Measurements from ENCODE around the gene RAB11FIP4. TPM values are rescaled to one million over a fixed set of nuclear protein-coding genes. Genes with fewer than 3 reads are reported as not detected.

RAB11FIP4 gene
- total and polyA plus RNA-seq, 10 of the 15 experiments (the other 5 are each of a cell fraction or from before 2014, with no cell fraction given), result 1.4 to 27.0 (median 17.6) TPM

DNA sequence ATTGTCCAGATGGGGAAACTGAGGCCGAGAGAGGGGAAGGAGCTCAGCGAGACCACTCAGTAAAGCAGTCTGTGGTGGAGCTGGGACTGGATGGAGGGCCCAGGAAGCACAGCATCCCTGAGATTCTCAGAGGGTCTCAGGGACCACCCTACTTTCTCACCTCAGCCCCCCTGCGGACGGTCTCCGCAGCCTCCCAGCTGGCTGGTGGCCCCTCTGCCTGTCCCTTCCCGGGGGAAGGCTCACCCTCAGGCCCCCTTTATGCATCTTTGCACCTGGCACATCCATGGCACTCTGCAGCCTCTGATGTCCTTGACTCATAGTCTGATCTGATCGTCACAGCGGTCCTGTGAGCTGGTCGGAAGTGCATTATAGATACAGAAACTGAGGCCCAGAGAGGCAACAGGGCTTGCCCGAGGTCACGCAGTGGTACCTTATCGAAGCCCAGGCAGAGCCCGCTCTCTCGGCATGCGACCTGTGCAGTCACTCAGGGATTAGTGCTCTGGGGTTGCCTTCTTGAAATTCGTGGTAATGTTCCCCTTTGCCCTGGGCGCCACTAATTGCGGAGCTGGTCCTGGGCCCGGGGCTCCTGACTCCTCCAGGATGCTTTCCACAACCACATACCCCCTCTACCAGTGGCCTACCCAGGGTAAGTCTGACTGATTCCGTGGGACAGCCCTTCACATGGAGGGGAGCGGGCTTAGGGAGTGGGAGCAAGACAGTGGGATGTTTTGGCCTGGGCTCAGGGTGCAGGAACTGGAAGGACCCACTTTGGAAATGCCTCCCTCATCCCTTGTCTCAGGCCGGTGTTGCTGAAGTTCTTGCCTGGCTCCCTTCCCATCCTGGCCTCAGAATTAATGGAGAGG lies 24.4 kb downstream of the RAB11FIP4 start:
- no peaks in the 10 kb centered on the region for H3K27me3 ChIP-seq (replicated peaks in 1 of 2; ENCODE audit: control insufficient read depth in 2 of 2, insufficient read depth in 2 of 2, low read length in 1 of 2)
- WGBS (ENCODE audit: insufficient coverage, insufficient replicate concordance, low lambda C conversion rate, missing lambda C conversion rate), result 57% methylated on average over 22 of the region's 22 CpGs
- in situ Hi-C loops (cut with MboI) (no loop called here), intact Hi-C loops (cut with micrococcal nuclease; ENCODE audit: unreplicated experiment) (no loop called here)
- no peaks in the 10 kb centered on the region for H3K36me3 ChIP-seq (ENCODE audit: control insufficient read depth in 2 of 2, insufficient read depth in 2 of 2, low read length in 1 of 2)
- H3K79me2 ChIP-seq (ENCODE audit: control insufficient read depth, insufficient read depth, low read length), result no peaks in the 10 kb centered on the region
- no peaks in the 10 kb centered on the region for H4K20me1 ChIP-seq (ENCODE audit: control insufficient read depth, insufficient read depth)
- ChIA-PET SMC1A (ENCODE audit: uncharacterized antibody, unreplicated experiment) (no interaction called here), CTCF (no interaction called here), RAD21 (ENCODE audit: unreplicated experiment) (no interaction called here), POLR2A (interaction anchor here (0.6 kb wide), 1 partner anchor 503 kb away, joined by 3 read pairs; no protein-coding TSS in a partner anchor)
- no peak overlapping the region for H3K9ac ChIP-seq (ENCODE audit: control insufficient read depth, insufficient read depth, low read length)
- no peak overlapping the region for H3K4me3 ChIP-seq
- H2AFZ ChIP-seq (ENCODE audit: control insufficient read depth, low read depth, low read length), result no peak overlapping the region
- no TSS peak for BruUV-seq (replicated peaks)
- FAIRE-seq (no peak), DNase-seq (ENCODE audit: low read depth, low spot score) (no peak), ATAC-seq (no peak)
- no peak overlapping the region for H3K27ac ChIP-seq (ENCODE audit: control insufficient read depth, insufficient read depth)
- TF ChIP-seq ZNF274 (IDR thresholded peaks at IDR 0.05; ENCODE audit: insufficient read depth, insufficient read length) (no peak), ESRRA (IDR thresholded peaks at IDR 0.05; ENCODE audit: low read length) (no peak), NFYA (IDR thresholded peaks at IDR 0.05; ENCODE audit: borderline replicate concordance, low read depth, low read length) (no peak), RCOR1 (conservative IDR thresholded peaks at IDR 0.05; ENCODE audit: low read depth, low read length) (no peak), CREM (IDR thresholded peaks at IDR 0.05; ENCODE audit: low read depth) (no peak), MTA3 (IDR thresholded peaks at IDR 0.05; ENCODE audit: borderline replicate concordance, low read length) (no peak)
- TF ChIP-seq, protein P1, sequence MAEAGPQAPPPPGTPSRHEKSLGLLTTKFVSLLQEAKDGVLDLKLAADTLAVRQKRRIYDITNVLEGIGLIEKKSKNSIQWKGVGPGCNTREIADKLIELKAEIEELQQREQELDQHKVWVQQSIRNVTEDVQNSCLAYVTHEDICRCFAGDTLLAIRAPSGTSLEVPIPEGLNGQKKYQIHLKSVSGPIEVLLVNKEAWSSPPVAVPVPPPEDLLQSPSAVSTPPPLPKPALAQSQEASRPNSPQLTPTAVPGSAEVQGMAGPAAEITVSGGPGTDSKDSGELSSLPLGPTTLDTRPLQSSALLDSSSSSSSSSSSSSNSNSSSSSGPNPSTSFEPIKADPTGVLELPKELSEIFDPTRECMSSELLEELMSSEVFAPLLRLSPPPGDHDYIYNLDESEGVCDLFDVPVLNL (IDR thresholded peaks at IDR 0.05; ENCODE audit: low read depth, low read length), result no peak
- TF ChIP-seq, protein P2, sequence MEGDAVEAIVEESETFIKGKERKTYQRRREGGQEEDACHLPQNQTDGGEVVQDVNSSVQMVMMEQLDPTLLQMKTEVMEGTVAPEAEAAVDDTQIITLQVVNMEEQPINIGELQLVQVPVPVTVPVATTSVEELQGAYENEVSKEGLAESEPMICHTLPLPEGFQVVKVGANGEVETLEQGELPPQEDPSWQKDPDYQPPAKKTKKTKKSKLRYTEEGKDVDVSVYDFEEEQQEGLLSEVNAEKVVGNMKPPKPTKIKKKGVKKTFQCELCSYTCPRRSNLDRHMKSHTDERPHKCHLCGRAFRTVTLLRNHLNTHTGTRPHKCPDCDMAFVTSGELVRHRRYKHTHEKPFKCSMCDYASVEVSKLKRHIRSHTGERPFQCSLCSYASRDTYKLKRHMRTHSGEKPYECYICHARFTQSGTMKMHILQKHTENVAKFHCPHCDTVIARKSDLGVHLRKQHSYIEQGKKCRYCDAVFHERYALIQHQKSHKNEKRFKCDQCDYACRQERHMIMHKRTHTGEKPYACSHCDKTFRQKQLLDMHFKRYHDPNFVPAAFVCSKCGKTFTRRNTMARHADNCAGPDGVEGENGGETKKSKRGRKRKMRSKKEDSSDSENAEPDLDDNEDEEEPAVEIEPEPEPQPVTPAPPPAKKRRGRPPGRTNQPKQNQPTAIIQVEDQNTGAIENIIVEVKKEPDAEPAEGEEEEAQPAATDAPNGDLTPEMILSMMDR (IDR thresholded peaks at IDR 0.05 in 2 of 3, conservative IDR thresholded peaks at IDR 0.05 in 1 of 3; ENCODE audit: control insufficient read depth in 2 of 3, extremely low read depth in 1 of 3, insufficient read depth in 1 of 3, low read depth in 3 of 3, low read length in 3 of 3), result no peak
- TF ChIP-seq, protein P3, sequence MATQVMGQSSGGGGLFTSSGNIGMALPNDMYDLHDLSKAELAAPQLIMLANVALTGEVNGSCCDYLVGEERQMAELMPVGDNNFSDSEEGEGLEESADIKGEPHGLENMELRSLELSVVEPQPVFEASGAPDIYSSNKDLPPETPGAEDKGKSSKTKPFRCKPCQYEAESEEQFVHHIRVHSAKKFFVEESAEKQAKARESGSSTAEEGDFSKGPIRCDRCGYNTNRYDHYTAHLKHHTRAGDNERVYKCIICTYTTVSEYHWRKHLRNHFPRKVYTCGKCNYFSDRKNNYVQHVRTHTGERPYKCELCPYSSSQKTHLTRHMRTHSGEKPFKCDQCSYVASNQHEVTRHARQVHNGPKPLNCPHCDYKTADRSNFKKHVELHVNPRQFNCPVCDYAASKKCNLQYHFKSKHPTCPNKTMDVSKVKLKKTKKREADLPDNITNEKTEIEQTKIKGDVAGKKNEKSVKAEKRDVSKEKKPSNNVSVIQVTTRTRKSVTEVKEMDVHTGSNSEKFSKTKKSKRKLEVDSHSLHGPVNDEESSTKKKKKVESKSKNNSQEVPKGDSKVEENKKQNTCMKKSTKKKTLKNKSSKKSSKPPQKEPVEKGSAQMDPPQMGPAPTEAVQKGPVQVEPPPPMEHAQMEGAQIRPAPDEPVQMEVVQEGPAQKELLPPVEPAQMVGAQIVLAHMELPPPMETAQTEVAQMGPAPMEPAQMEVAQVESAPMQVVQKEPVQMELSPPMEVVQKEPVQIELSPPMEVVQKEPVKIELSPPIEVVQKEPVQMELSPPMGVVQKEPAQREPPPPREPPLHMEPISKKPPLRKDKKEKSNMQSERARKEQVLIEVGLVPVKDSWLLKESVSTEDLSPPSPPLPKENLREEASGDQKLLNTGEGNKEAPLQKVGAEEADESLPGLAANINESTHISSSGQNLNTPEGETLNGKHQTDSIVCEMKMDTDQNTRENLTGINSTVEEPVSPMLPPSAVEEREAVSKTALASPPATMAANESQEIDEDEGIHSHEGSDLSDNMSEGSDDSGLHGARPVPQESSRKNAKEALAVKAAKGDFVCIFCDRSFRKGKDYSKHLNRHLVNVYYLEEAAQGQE (IDR thresholded peaks at IDR 0.05; ENCODE audit: low read depth, low read length), result no peak
- no peak overlapping the region for H3K4me2 ChIP-seq (ENCODE audit: control insufficient read depth, insufficient read depth)
- H3K4me1 ChIP-seq (ENCODE audit: control insufficient read depth, insufficient read depth, low read length), result no peaks in the 10 kb centered on the region
- H3K9me3 ChIP-seq (replicated peaks; ENCODE audit: control insufficient read depth, insufficient read depth, low read length), result no peaks in the 10 kb centered on the region
